H1 (cell line): ENCODE data around the gene MPHOSPH9. TPM values are rescaled to one million over a fixed set of nuclear protein-coding genes. Genes with fewer than 3 reads are reported as not detected.

Source experiments
- CTCF ChIA-PET: fragments of 300-600 bp; sonication (Branson Sonifier 250); formaldehyde crosslinking; loops from one replicate; lab custom pipeline; 2021; ENCODE audit not compliant: partially characterized antibody; lab: Charles Lee
- POLR2A ChIA-PET: fragments of 300-600 bp; sonication (Branson Sonifier 250); formaldehyde crosslinking; loops from one replicate; lab custom pipeline; 2021; ENCODE audit warnings: inconsistent platforms; ENCODE audit not compliant: partially characterized antibody; lab: Charles Lee
- DNase-seq, 2 experiments: peaks; one replicate each; pipeline versions ENCODE4 v3.0.0 to v3.0.0-alpha.2; 2010 to 2022; ENCODE audit warnings: low spot score in 2 of 2, low read depth in 1 of 2, mixed read lengths in 1 of 2
- FAIRE-seq: peaks from 2 replicates; lab custom pipeline; 2011; peaks lifted over from hg19 to GRCh38; lab: Jason Lieb, UNC
- H2AFZ ChIP-seq: 2 replicates; pipeline ENCODE4 v1.8.1; 2012; ENCODE audit warnings: low read length, inconsistent platforms
- H2AK5ac ChIP-seq: 2 replicates; pipeline ENCODE4 v1.6.1; 2013; ENCODE audit warnings: low read depth, low read length
- H2BK120ac ChIP-seq: replicated peaks from 2 replicates; pipeline ENCODE3; 2013; ENCODE audit warnings: low read depth, low read length, inconsistent platforms
- H2BK12ac ChIP-seq: 2 replicates; pipeline ENCODE4 v1.6.1; 2013; ENCODE audit warnings: low read depth, low read length
- H2BK15ac ChIP-seq: 2 replicates; pipeline ENCODE4 v1.6.1; 2013; ENCODE audit warnings: low read length
- H2BK20ac ChIP-seq: 2 replicates; pipeline ENCODE4 v1.6.1; 2013; ENCODE audit warnings: low read length
- H2BK5ac ChIP-seq: 2 replicates; pipeline ENCODE4 v1.6.1; 2013; ENCODE audit warnings: low read depth, low read length
- H3K14ac ChIP-seq: 2 replicates; pipeline ENCODE4 v1.6.1; 2013; ENCODE audit warnings: inconsistent platforms; ENCODE audit not compliant: insufficient read length
- H3K18ac ChIP-seq: 2 replicates; pipeline ENCODE4 v1.6.1; 2013; ENCODE audit warnings: low read length; ENCODE audit errors: extremely low read depth
- H3K23ac ChIP-seq: 2 replicates; pipeline ENCODE4 v1.6.1; 2013; ENCODE audit warnings: inconsistent platforms; ENCODE audit not compliant: insufficient read length
- H3K23me2 ChIP-seq: 2 replicates; pipeline ENCODE4 v1.6.1; 2013; ENCODE audit warnings: low read depth, low read length
- H3K27ac ChIP-seq: 2 replicates; pipeline ENCODE4 v1.6.1; 2011; ENCODE audit warnings: low read depth, low read length, inconsistent platforms
- H3K27me3 ChIP-seq, 4 experiments: replicated peaks in 1 of 4; 1 replicate in 1 of 4; 2 replicates in 3 of 4; pipeline versions ENCODE4 v1.6.1 to v1.8.1; 2011 to 2013; ENCODE audit warnings: low read length in 3 of 4, mild to moderate bottlenecking in 3 of 4, inconsistent platforms in 2 of 4, mixed read lengths in 2 of 4, moderate library complexity in 1 of 4; ENCODE audit not compliant: control insufficient read depth in 3 of 4, insufficient read depth in 3 of 4; ENCODE audit errors: extremely low read depth in 1 of 4
- H3K36me3 ChIP-seq, 4 experiments: 2 replicates each; pipeline versions ENCODE4 v1.6.1 to v1.8.1; 2011 to 2013; ENCODE audit warnings: mild to moderate bottlenecking in 4 of 4, low read length in 3 of 4, moderate library complexity in 2 of 4, control low read depth in 1 of 4, inconsistent platforms in 1 of 4; ENCODE audit not compliant: insufficient read depth in 4 of 4, control insufficient read depth in 2 of 4
- H3K4ac ChIP-seq: replicated peaks from 2 replicates; pipeline ENCODE3; 2013; ENCODE audit warnings: low read length, low read depth, mixed read lengths, inconsistent platforms; ENCODE audit not compliant: insufficient read length
- H3K4me1 ChIP-seq, 4 experiments: replicated peaks in 1 of 4; 1 replicate in 1 of 4; 2 replicates in 3 of 4; pipeline versions ENCODE4 v1.6.1 to v1.8.1; 2011 to 2013; ENCODE audit warnings: low read length in 3 of 4, inconsistent platforms in 2 of 4, mixed read lengths in 1 of 4; ENCODE audit not compliant: insufficient read depth in 4 of 4, control insufficient read depth in 3 of 4
- H3K4me2 ChIP-seq, 2 experiments: 2 replicates each; pipeline versions ENCODE4 v1.6.1 to v1.8.1; 2011 to 2013; ENCODE audit warnings: low read depth in 2 of 2, low read length in 2 of 2, control low read depth in 1 of 2, inconsistent platforms in 1 of 2, mild to moderate bottlenecking in 1 of 2; ENCODE audit not compliant: insufficient read depth in 1 of 2
- H3K4me3 ChIP-seq, 4 experiments: fragments of 200-600, 300-600 bp in 1 of 4; sonication (generic), shearing (Covaris generic), sonication (Bioruptor Twin) in 1 of 4; 2 replicates each; pipeline versions ENCODE4 v1.5.1 to v1.8.1; 2011 to 2016; ENCODE audit warnings: low read length in 4 of 4, low read depth in 3 of 4, control low read depth in 2 of 4, inconsistent platforms in 2 of 4, mild to moderate bottlenecking in 2 of 4, mixed read lengths in 1 of 4, moderate library complexity in 1 of 4; ENCODE audit not compliant: insufficient read depth in 2 of 4; ENCODE audit errors: extremely low read depth in 1 of 4
- H3K56ac ChIP-seq: replicated peaks from 2 replicates; pipeline ENCODE3; 2013; ENCODE audit warnings: low read depth, mild to moderate bottlenecking, mixed read lengths, low read length, inconsistent platforms; ENCODE audit not compliant: insufficient read length
- H3K79me1 ChIP-seq: 2 replicates; pipeline ENCODE4 v1.6.1; 2013; ENCODE audit warnings: low read depth, low read length, control low read depth
- H3K79me2 ChIP-seq, 2 experiments: 2 replicates each; pipeline versions ENCODE4 v1.6.1 to v1.8.1; 2012 to 2013; ENCODE audit warnings: low read length in 2 of 2, mild to moderate bottlenecking in 2 of 2, inconsistent platforms in 1 of 2; ENCODE audit not compliant: insufficient read depth in 2 of 2, control insufficient read depth in 1 of 2
- H3K9ac ChIP-seq, 4 experiments: replicated peaks in 1 of 4; 1 replicate in 1 of 4; 2 replicates in 3 of 4; pipeline versions ENCODE4 v1.6.1 to v1.8.1; 2011 to 2013; ENCODE audit warnings: low read depth in 3 of 4, low read length in 3 of 4, control low read depth in 2 of 4, mild to moderate bottlenecking in 2 of 4, moderate library complexity in 2 of 4, inconsistent platforms in 1 of 4; ENCODE audit errors: extremely low read depth in 1 of 4
- H3K9me3 ChIP-seq, 2 experiments: 2 replicates each; pipeline versions ENCODE4 v1.6.1 to v1.8.1; 2012 to 2013; ENCODE audit warnings: mild to moderate bottlenecking in 2 of 2, moderate library complexity in 2 of 2, control low read depth in 1 of 2, inconsistent platforms in 1 of 2, low read depth in 1 of 2, low read length in 1 of 2, mixed read lengths in 1 of 2; ENCODE audit not compliant: insufficient read depth in 2 of 2
- H4K20me1 ChIP-seq, 2 experiments: replicated peaks in 1 of 2; 2 replicates each; pipeline versions ENCODE3 to v1.8.1; 2011 to 2013; ENCODE audit warnings: inconsistent platforms in 2 of 2, low read length in 2 of 2, mild to moderate bottlenecking in 1 of 2; ENCODE audit not compliant: insufficient read depth in 2 of 2, control insufficient read depth in 1 of 2
- H4K5ac ChIP-seq: 2 replicates; pipeline ENCODE4 v1.6.1; 2013; ENCODE audit warnings: low read length, low read depth, mixed read lengths, inconsistent platforms; ENCODE audit not compliant: insufficient read length
- H4K8ac ChIP-seq: 2 replicates; pipeline ENCODE4 v1.8.0; 2013; ENCODE audit warnings: mild to moderate bottlenecking, moderate library complexity, low read length, inconsistent platforms; ENCODE audit not compliant: insufficient read depth; ENCODE audit errors: extremely low read depth
- H4K91ac ChIP-seq: replicated peaks from 2 replicates; pipeline ENCODE3; 2013; ENCODE audit warnings: low read length, mixed read lengths, inconsistent platforms; ENCODE audit not compliant: insufficient read length
- RXRA ChIP-seq: IDR thresholded peaks from 2 replicates; pipeline ENCODE4 v1.6.1; 2011; ENCODE audit warnings: low read depth, mild to moderate bottlenecking, low read length, moderate library complexity; ENCODE audit not compliant: insufficient read depth
- WGBS, 2 experiments: shearing (Covaris generic) in 1 of 2; methylation state at CpG; one replicate each; pipeline versions ENCODE4 v1.1.6 to v1.1.7; 2013 to 2015; ENCODE audit warnings: low lambda C conversion rate in 2 of 2, mixed read lengths in 2 of 2, inconsistent platforms in 1 of 2, low coverage in 1 of 2, missing lambda C conversion rate in 1 of 2; ENCODE audit not compliant: insufficient replicate concordance in 2 of 2, insufficient coverage in 1 of 2, insufficient read length in 1 of 2; ENCODE audit errors: extremely low coverage in 1 of 2, missing lambda C conversion rate in 1 of 2; 5-methylcytosine and 5-hydroxymethylcytosine counted together
- polyA plus RNA-seq, 7 experiments: library from polyadenylated mRNA; depleted of rRNA in 3 of 7; stranded (reverse) in 5 of 7; unstranded in 2 of 7; fragments of >200 nt in 5 of 7; fragments of 200-250 nt in 2 of 7; gene quantifications; 1 replicate in 5 of 7; 2 replicates in 1 of 7; 4 replicates in 1 of 7; pipeline versions ENCODE4 v1.2.1 to v1.2.3, GENCODE V29; 2011 to 2013; ENCODE audit warnings: missing spikeins in 2 of 7, mixed read lengths in 2 of 7
- total RNA-seq: library from RNA; stranded (reverse); fragmentation: NEBNext Ultra II Directional; extraction: Animal tissue kit (Norgen Biotek cat#: 25700); gene quantifications from 2 replicates; pipeline ENCODE4 v1.2.1, GENCODE V29; 2021

The MPHOSPH9 gene
- total and polyA plus RNA-seq, 2 of the 8 experiments (the other 6 are each of a cell fraction or from before 2014, with no cell fraction given): 8.8 to 48.8 TPM

GRCh38 chr12:123127182-123127495, 105.8 kb downstream of the MPHOSPH9 start:
- no peak overlapping the region for H3K18ac ChIP-seq
- H4K5ac ChIP-seq: no peak overlapping the region
- no peak overlapping the region for H3K23ac ChIP-seq
- H2BK5ac ChIP-seq: peak overlapping the region; percentile 11; the same call in 1 of the 2 replicates
- ChIA-PET POLR2A (no interaction called here), CTCF (interaction anchor here (0.6 to 1.5 kb wide), 7 partner anchors 10 to 281 kb away, joined by 3 to 5 read pairs (median 4); no protein-coding TSS in a partner anchor)
- H3K9ac ChIP-seq: no peak overlapping the region
- H2BK20ac ChIP-seq: no peak overlapping the region
- H3K56ac ChIP-seq: no peak overlapping the region
- no peak overlapping the region; the same call in 1 of the 2 replicates for H4K8ac ChIP-seq
- no peaks in the 10 kb centered on the region for H4K20me1 ChIP-seq
- no peak overlapping the region for H3K27ac ChIP-seq
- no peak overlapping the region for H3K4me3 ChIP-seq
- no peaks in the 10 kb centered on the region for H3K9me3 ChIP-seq
- no peaks in the 10 kb centered on the region for H3K27me3 ChIP-seq
- WGBS, 2 experiments: 89% methylated on average over 6 of the region's 6 CpGs; no CpG with 5 or more reads in 1 of the 2 experiments
- no peak overlapping the region for H2BK15ac ChIP-seq
- no peaks in the 10 kb centered on the region for H3K4me1 ChIP-seq
- DNase-seq: no peak
- H3K4ac ChIP-seq: no peak overlapping the region
- H3K14ac ChIP-seq: no peak overlapping the region
- H3K79me2 ChIP-seq: no peaks in the 10 kb centered on the region
- H3K36me3 ChIP-seq: no peaks in the 10 kb centered on the region
- H2AK5ac ChIP-seq: no peak overlapping the region
- H3K23me2 ChIP-seq: no peaks in the 10 kb centered on the region
- no peaks in the 10 kb centered on the region for H3K79me1 ChIP-seq
- no peak overlapping the region for H2BK12ac ChIP-seq
- H2BK120ac ChIP-seq: no peak overlapping the region
- 0 out of 2 replicates have a peak overlapping the region, but pooled peaks have one; percentile 18 for H2AFZ ChIP-seq
- no peak for FAIRE-seq
- no peak overlapping the region for H3K4me2 ChIP-seq
- H4K91ac ChIP-seq: no peak overlapping the region
- no peak for TF ChIP-seq RXRA
- TF ChIP-seq, all 59 proteins: peak for 0
